HG03039 (cell line): Measurements from ENCODE around the gene XPNPEP3.
A peak's percentile ranks its signal among the peaks of the same experiment; 100 is the strongest.

Source experiments
- ATAC-seq: cut with Tn5 transposase; IDR thresholded peaks from one replicate; pipeline ENCODE4 v1.9.1; 2021; ENCODE audit warnings: mild to moderate bottlenecking, moderate library complexity; ENCODE audit not compliant: unreplicated experiment

Gene XPNPEP3

GRCh38 chr22:40928657-40929056 lies 71.7 kb downstream of the XPNPEP3 start:
- no peak for ATAC-seq

GRCh38 chr22:40932396-40932795 lies 75.4 kb downstream of the XPNPEP3 start:
- no peak for ATAC-seq

- ATAC-seq = no peak
Measured at GRCh38 chr22:40939202-40939601, 82.3 kb downstream of the XPNPEP3 start.

GRCh38 chr22:40950962-40951794 lies 94.2 kb downstream of the XPNPEP3 start, which contains the start of gene RBX1:
RBX1 (plus strand) TSS chr22:40951378; CDS start chr22:40951399, 21 bp downstream.
- ATAC-seq = peak; percentile 71

- ATAC-seq = no peak
Measured at GRCh38 chr22:40951795-40952605, 95.1 kb downstream of the XPNPEP3 start.

GRCh38 chr22:40953471-40953870 lies 96.5 kb downstream of the XPNPEP3 start:
- no peak for ATAC-seq

GRCh38 chr22:40954113-40954512 lies 97.2 kb downstream of the XPNPEP3 start:
- ATAC-seq = no peak

- no peak for ATAC-seq
Measured at GRCh38 chr22:40955571-40955970, 98.6 kb downstream of the XPNPEP3 start.

GRCh38 chr22:40957601-40958000 lies 100.7 kb downstream of the XPNPEP3 start:
- ATAC-seq = no peak

- no peak for ATAC-seq
Measured at GRCh38 chr22:40958299-40958698, 101.4 kb downstream of the XPNPEP3 start.

GRCh38 chr22:40960145-40960544 lies 103.2 kb downstream of the XPNPEP3 start:
- ATAC-seq = no peak

- no peak for ATAC-seq
Measured at GRCh38 chr22:40965936-40966725, 109.2 kb downstream of the XPNPEP3 start.

GRCh38 chr22:40966726-40967085 lies 109.8 kb downstream of the XPNPEP3 start:
- ATAC-seq = no peak

GRCh38 chr22:40967111-40967760 lies 110.3 kb downstream of the XPNPEP3 start:
- ATAC-seq = no peak

GRCh38 chr22:40972587-40972986 lies 115.6 kb downstream of the XPNPEP3 start:
- ATAC-seq = no peak

- ATAC-seq = no peak
Measured at GRCh38 chr22:40973144-40973543, 116.2 kb downstream of the XPNPEP3 start.

GRCh38 chr22:40975366-40975765 lies 118.4 kb downstream of the XPNPEP3 start:
- ATAC-seq = no peak

GRCh38 chr22:40976866-40977700 lies 120.1 kb downstream of the XPNPEP3 start:
- ATAC-seq = no peak

- no peak for ATAC-seq
Measured at GRCh38 chr22:40979198-40979597, 122.2 kb downstream of the XPNPEP3 start.

GRCh38 chr22:40979871-40980270 lies 122.9 kb downstream of the XPNPEP3 start:
- no peak for ATAC-seq
